LNCAP (cell line): ENCODE data around the gene DOP1A.

Experiments
- TF ChIP-seq, protein P1 (sequence below): fragments of 450-650 bp; IDR thresholded peaks from 2 replicates; pipeline ENCODE4 v1.5.1; 2017; ENCODE audit warnings: mild to moderate bottlenecking

Gene DOP1A

GRCh38 chr6:83198486-83199172 lies 131.2 kb downstream of the DOP1A start:
- TF ChIP-seq, protein P1, sequence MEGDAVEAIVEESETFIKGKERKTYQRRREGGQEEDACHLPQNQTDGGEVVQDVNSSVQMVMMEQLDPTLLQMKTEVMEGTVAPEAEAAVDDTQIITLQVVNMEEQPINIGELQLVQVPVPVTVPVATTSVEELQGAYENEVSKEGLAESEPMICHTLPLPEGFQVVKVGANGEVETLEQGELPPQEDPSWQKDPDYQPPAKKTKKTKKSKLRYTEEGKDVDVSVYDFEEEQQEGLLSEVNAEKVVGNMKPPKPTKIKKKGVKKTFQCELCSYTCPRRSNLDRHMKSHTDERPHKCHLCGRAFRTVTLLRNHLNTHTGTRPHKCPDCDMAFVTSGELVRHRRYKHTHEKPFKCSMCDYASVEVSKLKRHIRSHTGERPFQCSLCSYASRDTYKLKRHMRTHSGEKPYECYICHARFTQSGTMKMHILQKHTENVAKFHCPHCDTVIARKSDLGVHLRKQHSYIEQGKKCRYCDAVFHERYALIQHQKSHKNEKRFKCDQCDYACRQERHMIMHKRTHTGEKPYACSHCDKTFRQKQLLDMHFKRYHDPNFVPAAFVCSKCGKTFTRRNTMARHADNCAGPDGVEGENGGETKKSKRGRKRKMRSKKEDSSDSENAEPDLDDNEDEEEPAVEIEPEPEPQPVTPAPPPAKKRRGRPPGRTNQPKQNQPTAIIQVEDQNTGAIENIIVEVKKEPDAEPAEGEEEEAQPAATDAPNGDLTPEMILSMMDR = no peak

DNA sequence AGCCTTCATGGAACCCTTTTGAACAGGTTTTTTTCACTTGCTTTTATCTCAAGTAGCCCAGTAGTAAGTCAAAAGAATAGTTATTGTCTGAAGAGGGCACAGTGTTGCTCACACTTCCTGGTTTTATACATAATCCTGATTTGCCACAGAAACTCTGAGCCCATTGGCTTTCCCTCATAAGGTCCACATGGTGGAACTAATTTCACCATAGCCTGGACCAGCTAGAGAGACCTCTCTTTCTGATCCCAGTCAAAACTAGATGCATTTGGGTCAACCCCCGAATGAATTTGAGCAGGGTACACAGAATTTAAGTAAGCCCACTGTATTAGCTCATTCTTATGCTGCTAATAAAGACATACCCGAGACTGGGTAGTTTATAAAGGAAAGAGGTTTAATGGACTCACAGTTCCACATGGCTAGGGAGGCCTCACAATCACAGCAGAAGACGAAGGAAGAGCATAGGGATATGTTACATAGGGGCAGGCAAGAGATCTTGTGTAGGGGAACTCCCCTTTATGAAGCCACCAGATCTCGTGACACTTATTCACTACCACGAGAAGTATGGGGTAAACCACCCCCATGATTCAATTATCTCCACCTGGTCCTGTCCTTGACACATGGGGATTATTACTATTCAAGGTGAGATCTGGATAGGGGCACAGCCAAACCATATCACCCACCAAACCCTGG lies 131.8 kb downstream of the DOP1A start:
- TF ChIP-seq, protein P1 = no peak

DNA sequence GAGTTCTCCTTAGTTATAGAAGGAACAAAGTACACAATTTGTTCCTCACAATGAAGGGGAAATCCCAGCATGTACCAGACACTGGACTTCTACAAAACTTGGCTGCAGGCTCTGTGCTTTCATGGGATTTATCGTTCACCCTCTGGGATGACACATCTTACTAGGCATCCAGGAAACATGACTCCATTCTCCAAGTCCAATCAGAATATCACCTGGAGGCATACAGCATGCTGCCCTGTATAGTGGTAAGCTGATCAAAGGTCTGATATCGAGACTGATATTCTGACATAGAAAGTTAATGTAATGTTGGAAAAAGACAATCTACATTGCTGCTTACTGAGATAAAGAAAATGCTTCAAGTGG lies 132.4 kb downstream of the DOP1A start:
- TF ChIP-seq, protein P1 = no peak

DNA sequence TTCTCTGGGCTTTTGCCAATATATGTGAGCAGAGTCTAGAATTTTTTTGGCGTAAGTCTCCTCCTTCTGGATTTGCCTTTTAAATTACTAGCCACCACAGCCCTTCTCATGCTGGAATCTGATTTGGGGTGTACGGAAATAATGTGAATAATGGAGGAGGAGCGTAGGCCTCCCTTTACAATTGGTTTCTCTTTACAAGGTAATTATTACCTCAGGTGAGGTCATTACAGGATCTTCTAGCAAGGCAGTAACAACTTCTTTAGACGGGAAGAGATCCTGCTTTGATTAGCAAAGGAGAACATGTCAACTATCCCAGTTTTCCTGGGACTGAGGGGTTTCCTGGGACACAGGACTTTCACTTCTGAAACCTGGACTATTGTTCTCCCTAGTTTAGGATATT lies 134.6 kb downstream of the DOP1A start:
- TF ChIP-seq, protein P1 = no peak

- TF ChIP-seq, protein P1 = peak; percentile 75
These were observed 147.9 kb downstream of the DOP1A start for GRCh38 chr6:83215131-83216047.

- TF ChIP-seq, protein P1 = no peak
These were observed 149.3 kb downstream of the DOP1A start for GRCh38 chr6:83216806-83217205.
